Fibroblast of the conjunctiva (primary cell): ENCODE results near the gene TNKS2.
"Not testable (repeated sequence)": the region's sequence is repeated elsewhere in the genome, so short reads cannot be mapped to it uniquely, and the experiment has no call there.

Experiments used
- DNase-seq: peaks from one replicate; pipeline ENCODE4 v3.0.0-alpha.2; 2010; ENCODE audit warnings: low read depth

Gene TNKS2

DNA sequence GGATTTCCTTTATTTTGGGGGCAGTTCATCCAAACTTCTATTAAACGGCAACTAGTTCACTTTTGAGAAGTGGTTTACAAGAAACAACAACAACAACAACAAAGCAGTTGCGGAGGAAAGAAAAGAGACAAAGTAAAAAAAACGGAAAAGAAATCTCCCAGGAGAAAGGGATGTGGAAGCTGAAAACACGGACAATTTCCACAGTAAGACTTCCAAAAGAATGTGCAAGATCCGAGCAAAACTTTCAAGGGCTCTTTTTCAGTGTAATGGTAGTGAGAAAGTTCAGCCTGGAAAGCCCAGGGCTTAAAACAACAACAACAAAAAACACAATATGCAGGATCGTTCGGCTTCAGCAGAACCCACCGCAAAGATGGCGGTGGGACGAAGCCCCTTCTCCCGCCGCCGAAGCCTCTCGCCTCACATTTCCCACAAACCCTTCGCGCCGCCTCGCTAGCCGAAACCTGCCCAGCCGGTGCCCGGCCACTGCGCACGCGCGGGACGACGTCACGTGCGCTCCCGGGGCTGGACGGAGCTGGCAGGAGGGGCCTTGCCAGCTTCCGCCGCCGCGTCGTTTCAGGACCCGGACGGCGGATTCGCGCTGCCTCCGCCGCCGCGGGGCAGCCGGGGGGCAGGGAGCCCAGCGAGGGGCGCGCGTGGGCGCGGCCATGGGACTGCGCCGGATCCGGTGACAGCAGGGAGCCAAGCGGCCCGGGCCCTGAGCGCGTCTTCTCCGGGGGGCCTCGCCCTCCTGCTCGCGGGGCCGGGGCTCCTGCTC is at the start of gene TNKS2:
Gene TNKS2, plus strand, starts transcription at position 553 of the 775 bp plus-strand sequence. CDS start 265 bp downstream, outside the sequence.
- DNase-seq, result peak; percentile 90

DNA sequence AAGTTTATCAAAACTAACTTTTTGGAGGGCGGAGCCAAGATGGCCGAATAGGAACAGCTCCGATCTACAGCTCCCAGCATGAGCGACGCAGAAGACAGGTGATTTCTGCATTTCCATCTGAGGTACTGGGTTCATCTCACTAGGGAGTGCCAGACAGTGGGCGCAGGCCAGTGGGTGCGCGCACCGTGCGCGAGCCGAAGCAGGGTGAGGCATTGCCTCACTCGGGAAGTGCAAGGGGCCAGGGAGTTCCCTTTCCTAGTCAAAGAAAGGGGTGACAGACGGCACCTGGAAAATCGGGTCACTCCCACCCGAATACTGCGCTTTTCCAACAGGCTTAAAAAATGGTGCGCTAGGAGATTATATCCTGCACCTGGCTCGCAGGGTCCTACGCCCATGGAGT is 48.6 kb upstream of the TNKS2 start:
- not testable (repeated sequence) for DNase-seq

DNA sequence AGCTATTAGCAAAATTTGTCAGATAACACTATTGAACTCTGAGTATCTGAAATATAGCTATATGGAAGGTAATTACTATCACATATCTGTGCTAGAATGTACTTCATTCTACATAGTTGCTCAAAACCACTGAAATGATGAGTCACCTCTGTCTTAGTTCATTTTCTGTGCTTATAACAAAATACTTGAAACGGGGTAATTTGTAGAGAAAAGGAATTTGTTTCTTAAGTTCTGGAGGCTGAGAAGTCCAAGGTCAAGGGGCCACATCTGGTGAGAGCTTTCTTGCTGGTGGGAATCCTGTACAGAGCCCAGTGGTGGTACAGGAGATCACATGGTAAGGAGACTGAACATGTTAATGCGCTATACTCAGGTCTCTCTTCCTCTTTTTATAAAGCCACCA is 41.9 kb upstream of the TNKS2 start:
- DNase-seq, result peak; percentile 49

DNA sequence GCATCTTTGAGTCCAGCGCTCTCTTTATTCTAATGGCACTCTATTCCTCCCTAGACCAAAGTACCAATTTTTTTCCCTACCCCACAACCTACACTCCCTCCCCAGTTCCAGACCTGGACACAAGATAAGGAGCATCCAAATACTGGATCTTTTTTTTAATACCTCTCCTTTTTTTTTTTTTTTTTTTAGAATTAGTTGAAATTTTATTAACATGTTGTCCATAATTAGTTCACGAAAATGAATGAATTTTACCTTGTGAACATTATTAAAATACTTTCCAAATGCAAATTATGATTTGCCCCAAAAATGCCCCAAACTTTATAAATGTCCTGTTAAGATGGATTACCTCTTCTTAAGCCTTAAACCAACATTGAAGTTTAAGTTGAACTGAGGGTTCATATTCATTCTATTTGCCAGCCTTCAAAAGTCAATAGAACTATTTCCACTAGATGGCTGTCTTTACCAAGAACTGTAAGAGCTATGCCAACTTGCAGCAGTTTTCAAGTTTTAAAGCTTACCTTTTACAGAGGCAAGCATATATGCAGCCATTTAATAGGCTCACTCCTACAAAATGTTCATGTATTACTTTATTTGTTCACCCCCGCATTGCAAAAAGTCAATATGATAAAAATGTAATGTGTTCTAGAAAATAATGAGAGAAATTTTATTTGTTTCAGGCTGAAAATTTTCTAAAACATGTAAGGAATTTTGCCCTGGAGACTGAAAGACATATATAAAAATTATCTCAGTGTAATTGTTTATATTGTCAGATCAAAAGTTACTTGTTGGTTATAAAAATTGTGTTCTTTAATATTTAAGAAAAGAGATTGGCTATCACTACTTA is 39.7 kb upstream of the TNKS2 start:
- DNase-seq, result peak; percentile 58

DNA sequence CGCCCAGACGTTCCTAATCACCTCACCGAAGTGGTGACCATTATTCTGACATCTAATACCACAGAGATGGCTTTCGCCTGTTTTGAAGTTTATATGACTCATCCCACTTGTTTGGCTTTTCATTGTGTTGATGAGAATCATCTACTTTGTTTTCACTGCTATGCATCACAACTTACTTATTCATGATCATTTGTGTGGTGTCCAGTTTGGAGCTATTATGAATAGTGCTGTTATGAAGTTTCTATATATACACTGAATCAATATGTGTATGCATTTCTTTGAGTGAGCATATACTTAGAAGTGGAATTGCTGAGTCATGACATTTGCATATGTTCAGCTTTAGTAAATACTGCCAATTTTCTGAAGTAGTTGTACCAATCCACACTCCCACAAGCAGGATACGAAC is 38.6 kb upstream of the TNKS2 start:
- no peak for DNase-seq

DNA sequence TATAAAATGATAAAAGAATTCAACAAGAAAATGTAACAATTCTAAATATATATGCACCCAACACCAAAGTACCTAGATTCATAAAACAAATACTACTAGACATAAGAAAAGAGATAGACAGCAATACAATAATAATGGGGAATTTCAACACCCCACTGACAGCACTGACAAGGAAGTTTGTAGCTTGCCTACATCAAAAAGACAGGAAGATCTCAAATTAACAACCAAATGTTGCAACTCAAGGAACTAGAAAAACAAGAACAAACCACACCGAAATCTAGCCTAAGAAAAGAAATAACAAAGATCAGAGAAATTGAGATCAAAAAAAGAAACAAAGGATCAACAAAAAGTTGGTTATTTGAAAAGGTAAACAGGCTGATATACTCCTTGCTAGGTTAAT is 36.5 kb upstream of the TNKS2 start:
- DNase-seq, result no peak

DNA sequence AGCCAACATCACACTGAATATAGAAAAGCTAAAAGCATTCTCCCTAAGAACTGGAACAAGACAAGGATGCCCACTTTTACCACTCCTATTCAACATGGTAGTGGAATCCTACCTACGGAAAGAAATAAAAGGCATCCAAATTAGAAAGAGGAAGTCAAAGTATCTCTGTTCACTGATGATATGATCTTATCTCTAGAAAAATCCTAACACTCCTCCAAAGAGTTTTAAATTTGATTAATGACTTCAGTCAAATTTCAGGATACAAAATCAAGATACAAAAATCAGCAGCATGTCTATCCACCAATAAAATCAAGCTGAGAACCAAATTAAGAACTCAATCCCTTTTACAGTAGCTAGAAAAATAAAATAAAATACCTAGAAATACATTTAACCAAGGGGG is 35.3 kb upstream of the TNKS2 start:
- DNase-seq, result no peak

DNA sequence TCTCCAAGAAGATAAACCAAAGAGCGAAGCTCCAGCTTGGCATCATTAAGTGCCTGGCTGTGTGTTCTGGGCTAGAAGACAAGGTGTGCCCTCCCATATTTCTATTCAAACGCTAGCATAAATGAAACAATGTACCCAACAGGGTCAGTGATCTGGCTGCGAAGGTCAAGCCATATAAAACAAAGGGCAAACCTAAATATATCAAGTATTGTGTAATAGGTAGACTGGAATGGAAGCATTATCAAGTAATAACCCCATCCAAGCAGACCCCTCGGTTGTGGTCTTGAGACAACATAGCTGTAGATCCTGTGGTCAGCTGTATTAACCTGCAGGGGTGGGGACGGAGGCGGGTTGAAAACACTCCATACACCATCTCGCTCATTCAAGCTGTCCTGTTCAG is 31.6 kb upstream of the TNKS2 start:
- no peak for DNase-seq

DNA sequence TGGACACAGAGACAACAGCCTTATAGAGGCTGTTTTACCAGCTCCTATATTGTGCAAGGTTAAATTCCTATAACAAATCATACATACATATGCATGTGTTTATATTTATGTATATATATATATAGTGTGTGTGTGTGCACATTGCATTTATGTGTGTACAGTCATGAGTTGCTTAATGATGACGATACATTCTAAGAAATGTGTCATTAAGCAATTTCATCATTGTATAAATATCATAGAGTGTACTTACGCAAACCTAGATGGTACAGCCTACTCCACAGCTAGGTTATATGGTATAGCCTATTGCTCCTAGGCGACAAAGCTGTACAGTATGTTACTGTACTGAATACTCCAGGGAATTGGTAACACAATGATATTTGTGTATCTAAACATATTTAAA is 30.1 kb upstream of the TNKS2 start:
- no peak for DNase-seq

DNA sequence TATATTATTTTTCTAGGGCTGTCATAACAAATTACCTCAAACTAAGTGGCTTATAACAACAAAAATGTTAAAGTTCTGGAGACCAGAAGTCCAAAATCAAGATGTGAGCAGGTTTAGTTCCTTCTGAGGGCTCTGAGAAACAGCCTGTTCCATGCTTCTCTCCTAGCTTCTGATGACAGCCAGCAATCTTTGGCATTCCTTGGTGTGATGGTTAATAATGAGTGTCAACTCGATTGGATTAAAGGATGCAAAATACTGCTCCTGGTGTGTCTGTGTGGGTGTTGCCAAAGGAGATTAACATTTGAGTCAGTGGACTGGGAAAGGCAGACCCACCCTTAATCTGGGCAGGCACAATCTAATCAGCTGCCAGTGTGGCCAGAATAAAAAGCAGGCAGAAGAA is 26.3 kb upstream of the TNKS2 start:
- no peak for DNase-seq

DNA sequence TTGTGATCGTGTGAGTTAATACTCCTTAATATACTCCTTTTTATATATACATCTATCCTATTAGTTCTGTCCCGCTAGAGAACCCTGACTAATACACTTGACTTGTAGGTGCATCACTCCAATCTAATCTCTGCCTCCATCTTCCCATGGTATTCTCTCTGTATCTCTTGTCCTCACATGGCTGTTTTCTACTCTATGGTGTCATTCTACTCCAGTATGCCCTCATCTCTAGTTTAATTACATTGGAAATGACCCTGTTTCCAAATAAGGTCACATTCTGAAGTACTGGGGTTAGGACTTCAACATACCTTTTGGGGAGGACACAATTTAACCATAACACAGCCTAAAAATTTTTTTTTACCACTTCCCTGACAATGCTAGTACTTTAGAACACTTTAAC is 25.8 kb upstream of the TNKS2 start:
- DNase-seq, result no peak

DNA sequence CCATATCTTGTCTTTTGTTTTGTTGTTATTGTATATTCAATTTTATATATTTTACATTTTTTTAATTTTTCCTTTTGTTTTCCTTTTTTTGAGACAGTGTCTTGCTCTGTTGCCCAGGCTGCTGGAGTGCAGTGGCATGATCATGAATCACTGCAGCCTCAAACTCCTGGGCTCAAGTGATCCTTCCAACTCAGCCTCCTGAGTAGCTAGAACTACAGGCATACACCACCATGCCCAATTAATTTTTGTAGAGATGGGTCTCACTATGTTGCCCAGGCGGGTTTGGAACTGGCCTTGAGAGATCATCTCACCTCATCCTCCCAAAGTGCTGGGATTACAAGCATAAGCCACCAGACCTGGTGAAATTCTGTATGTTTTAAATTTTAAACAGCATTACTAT is 25.4 kb upstream of the TNKS2 start:
- no peak for DNase-seq

DNA sequence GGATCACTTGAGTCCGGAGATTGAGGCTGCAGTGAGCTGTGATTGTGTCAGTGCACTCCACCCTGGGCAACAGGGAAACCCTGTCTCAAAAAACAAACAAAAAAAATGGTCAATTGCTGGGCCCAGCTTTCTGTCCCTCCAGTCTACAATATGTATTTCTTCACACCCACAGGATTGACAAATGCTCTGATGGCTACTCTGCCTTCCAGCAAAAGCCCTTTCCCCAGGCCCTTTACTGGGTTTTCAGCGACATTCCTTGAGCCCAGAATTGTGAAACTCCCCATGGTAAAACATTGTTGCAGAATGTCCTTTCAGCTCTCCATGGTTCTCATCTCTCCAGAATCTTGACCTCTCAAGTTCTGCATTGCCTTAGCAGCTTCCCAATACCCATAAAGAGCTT is 23.7 kb upstream of the TNKS2 start:
- no peak for DNase-seq

DNA sequence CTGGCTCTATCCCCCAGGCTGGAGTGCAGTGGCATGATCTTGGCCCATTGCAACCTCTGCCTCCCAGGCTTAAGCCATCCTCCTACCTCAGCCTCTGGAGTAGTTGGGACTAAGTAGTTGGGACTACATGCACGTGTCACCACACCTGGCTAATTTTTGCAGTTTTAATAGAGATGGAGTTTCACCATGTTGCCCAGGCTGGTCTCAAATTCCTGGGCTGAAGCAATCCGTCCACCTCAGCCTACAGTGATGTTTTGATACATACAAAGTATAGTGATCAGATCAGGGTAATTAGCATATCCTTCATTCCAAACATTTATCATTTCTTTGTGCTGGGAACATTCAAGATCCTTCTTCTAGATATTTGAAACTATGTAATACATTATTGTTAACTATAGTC is 22.5 kb upstream of the TNKS2 start:
- DNase-seq, result no peak

DNA sequence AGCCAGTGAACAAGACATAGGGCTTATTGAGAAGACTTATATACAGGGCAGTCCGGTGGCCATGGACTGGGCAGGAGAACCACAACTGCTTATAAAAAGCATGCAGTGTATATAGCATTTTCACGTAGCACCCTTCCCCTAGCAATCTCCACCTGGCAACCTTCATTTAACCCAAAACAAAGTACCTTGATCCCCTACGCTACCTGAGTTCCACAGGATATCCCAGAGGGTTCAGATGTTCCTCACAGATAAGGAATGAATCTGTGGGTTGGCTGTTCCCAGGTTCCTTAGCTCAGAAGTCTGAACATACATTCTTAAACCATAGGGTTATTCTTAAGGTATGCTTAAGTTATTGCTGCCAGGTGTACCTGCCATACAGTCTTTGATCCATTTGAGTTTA is 22.0 kb upstream of the TNKS2 start:
- no peak for DNase-seq

DNA sequence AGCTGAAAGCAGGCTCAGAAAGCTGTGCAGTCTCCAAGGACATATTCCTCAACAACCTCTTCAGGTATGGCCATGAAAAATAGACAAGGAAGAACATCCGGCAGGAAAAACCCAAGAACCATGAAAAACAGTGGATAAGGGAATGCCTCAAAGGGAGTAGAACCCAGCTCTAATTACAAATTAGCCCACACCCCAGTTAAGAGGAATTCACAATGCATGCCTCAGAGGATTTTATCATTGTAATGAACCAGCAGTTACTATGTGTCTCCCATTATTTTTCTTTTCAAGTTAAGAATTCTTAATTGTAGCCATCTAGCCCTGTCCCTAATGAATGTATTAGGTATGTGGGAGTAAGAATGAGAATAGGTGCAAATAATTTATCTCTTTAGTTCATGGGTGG is 19.7 kb upstream of the TNKS2 start:
- no peak for DNase-seq

DNA sequence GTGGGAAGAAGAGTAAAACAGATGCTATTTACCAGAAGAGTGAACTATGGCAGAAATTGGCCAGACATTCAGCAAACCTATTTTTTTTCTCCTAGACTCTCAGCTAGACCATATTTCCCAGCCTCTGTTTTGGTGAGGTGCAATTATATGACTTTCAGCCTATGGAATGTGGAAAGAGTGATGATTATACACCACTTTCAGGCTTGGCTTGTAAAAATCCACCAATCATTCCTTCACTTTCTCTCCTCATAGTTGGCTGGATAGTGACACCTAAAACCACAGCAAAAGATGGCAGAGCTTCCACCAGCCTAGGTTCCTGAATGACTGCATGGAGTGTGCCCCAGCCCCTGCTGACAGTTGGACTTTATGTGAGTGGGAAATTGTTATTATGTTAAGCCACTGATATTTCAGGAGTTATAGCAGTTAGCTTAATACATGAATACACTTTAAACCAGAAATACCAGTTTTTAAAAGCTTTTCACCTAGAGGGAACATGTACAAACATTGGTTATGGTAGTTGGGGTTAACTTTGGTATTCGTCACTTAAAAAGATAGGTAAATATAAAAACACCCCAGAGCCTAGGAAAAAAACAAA is 19.1 kb upstream of the TNKS2 start:
- no peak for DNase-seq

DNA sequence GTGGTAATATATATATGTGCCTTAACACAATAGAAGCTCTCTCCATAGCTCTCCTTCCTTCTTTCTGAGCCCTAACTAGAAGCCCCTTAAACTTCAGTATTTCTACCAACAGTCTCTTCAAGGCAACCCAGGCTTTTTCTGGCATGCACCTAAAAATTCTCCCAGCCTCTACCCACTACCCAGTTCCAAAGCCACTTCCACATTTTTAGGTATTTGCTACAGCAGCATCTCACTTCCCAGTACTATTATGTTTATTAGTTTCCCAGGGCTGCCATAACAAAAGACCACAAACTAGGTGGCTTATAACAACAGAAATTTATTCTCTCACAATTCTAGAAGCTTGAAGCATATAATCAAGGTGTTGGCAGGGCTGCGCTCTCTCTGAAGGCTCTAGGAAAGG is 15.7 kb upstream of the TNKS2 start:
- no peak for DNase-seq

DNA sequence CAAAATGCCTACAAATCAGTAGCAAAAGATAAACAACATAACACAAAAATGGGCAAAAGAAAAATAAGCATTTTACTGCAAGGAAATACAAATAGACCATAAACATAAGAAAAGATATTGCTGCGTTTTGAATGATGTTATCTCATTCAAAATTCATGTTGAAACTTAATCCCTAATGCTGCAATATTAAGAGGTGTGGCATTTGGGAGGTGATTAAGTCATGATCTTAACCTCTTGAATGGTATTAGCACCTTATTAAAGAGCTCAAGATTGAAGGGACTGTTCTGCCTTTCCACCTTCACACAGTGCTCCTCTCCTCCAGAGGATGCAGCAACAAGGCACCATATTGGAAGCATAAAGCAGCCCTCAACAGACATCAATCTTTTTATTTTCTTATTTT is 12.4 kb upstream of the TNKS2 start:
- no peak for DNase-seq

DNA sequence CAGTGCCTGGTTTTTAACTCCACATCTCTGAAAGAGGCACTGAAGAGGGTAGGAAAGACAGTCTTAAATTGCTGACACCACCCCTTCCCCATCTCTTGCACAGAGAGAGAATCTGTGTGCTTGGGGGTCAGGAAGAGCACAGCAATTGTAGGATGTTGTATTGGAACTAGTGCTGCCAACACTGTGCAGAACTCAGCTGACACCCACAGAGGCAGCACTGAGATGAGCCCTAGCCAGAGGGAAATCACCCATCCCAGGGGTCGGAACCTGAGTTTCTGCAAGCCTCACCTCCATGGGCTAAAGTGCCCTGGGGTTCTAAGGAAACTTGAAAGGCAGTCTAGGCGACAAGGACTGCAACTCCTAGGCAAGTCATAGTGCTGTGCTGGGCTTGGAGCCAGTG is 11.0 kb upstream of the TNKS2 start:
- DNase-seq, result no peak

DNA sequence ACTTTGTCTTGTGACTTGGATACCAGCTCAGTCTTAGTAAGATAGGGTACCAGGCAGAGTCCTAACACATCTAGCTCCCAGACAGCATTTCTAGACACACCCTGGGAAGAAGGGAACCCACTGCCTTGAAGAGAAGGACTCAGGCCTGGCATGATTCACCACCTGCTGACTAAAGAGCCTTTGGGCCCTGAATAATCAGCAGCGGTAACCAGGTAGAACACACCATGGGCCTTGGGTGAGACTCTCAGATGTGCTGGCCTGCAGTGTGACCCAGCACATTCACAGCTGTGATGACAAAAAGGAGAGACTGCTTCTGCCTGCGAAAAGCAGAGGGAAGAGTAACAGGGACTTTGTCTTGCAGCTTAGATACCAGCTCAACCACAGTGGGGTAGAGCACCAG is 10.4 kb upstream of the TNKS2 start:
- DNase-seq, result no peak

DNA sequence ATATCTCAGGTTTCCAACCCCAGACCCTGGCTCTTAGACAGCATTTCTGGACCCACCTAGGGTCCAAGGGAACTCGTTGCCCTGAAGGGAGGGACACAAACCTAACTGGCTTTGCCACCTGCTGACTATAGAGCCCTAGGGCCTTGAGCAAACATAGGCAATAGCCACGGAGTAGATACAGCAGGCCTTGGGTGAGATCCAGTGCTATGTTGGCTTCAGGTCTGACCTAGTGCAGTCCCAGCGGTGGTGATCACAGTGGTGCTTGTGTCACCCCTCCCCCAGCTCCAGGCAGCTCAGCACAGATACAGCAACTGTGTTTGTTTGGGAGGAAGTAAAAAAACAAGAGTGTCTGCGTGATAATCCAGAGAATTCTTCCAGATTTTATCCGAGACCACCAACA is 9.7 kb upstream of the TNKS2 start:
- no peak for DNase-seq
